GM10266 (cell line): ENCODE results near the gene MUC13.

Source experiments
- DNase-seq: peaks from one replicate; pipeline ENCODE4 v3.0.0; 2012; ENCODE audit errors: extremely low spot score
- CTCF ChIP-seq: IDR thresholded peaks from 2 replicates; pipeline ENCODE4 v1.5.1; 2012; ENCODE audit warnings: mild to moderate bottlenecking, low read depth; ENCODE audit not compliant: control insufficient read depth, insufficient read depth; ENCODE audit errors: missing control alignments

The MUC13 gene

DNA sequence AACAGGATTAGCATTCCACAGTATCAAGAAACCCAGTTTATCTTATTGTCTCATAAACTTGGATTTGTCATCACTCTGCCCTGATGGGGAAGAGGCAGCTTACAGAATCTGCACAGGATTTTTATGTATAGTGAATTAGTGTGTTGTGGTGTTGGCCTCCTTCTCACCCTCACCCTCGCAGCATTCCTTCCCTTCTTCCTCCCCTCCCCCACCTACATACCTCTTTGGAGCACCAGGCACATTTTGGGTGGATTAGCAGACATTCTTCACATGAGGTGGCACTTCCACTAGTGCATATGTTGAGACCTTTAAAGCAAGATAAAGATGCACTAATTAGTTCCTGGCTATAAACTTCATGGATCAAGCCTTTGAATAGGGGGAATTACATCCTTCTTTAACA is 61.3 kb downstream of the MUC13 start:
- TF ChIP-seq CTCF, result no peak

DNA sequence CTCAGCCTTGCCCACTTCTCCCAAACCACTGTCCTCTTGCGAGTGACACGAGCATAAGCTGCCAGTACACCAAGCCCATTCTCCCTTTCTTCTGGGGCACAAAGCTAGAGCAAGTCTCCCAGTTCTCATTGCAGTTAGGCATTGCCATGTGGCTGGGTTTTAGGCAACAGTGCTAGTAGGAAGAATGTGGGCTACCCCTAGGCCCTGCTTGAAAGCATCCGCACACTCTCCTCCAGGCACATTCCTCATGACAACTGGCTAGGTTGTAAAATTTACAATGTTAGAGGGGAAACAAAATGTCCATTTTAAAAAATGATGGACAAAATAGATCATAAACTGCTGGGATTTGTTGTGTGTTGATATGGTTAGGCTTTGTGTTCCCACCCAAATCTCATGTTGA is 67.0 kb downstream of the MUC13 start:
- TF ChIP-seq CTCF, result no peak

More for the DNA sequence above, 61.3 kb downstream of the MUC13 start:
- no peak for DNase-seq

GRCh38 chr3:124862006-124862405 is 72.5 kb downstream of the MUC13 start:
- TF ChIP-seq CTCF, result no peak
- no peak for DNase-seq

More for the DNA sequence above, 67.0 kb downstream of the MUC13 start:
- no peak for DNase-seq

DNA sequence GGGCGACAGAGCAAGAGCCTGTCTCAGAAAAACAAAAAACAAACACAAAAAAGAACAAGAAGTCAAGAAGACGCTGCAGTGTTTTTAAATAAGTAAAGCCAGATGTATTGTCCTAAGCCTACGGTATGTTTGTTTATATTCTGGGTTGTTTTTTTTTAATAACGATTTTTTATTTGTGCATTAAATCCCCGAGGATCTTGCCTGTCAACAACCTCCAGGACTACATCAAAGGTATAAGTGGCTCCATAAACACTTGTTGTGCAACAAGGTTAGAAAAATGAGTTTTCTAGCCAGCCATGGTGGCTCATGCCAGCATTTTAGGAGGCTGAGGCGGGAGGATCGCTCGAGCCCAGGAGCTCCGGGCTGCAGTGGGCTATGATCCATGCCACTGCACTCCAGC is 73.5 kb downstream of the MUC13 start:
- TF ChIP-seq CTCF, result no peak

DNA sequence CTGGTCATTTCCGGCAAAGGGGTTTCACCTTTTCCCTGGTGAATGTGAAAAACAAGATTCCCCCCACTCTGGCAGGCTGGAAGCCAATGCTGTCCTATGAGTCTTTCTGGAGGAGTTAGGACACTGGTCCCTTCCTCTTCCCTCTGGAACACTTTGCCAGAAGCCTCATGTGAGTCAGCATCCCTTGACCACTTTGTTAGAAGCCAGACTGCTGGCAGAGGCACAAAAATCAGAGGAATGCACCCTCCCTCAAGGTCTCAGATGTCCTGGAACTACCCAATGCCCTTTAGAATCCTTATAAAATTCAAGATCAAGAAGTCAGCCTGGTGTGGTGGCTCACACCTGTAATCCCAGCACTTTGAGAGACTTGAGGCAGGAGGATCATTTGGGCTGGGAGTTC is 74.0 kb downstream of the MUC13 start:
- no peak for DNase-seq
- no peak for TF ChIP-seq CTCF

More for the DNA sequence above, 73.5 kb downstream of the MUC13 start:
- no peak for DNase-seq

DNA sequence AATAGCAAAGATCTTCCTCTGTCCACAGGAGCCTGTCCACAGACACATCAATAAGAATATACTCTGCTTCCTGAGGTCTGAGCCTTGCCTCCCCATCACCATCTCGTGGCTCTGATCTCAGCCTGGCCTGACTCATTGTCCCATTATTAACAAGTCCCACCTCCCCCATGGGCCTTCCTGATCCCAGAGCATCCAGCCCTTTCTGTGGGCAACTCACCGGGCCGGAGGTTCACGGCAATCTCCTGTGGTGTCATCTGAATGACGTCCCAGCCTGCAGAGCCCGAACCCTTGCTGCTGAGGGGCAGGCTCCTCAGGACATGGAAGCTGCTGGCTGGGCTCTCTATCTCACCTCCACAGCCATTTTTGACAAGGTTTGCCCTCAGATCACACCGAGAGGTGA is 75.5 kb downstream of the MUC13 start:
- TF ChIP-seq CTCF, result no peak
- DNase-seq, result no peak

DNA sequence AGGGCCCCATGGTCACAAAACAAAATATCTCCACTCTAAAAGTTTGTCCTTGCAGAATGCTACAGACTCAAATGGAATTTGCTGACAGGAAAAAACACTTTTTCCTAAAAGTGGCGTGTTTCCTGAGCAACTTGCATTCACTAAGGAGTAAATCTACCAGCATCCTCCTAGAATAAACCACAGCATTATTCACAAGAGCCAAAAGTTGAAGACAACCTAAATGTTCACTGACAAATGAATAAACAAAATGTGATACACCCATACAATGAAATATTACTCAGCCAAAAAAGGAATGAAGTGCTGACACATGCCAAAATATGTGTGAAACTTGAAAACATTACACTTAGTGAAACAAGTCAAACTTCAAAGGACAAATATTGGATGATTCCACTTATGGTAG is 76.3 kb downstream of the MUC13 start:
- TF ChIP-seq CTCF, result no peak
- DNase-seq, result no peak
